Heart left ventricle (tissue), 13 donors: Measurements from ENCODE around the gene HCST.

ENCODE experiments used
- CTCF ChIP-seq, 12 donors: fragments of 200-600 bp; sonication (generic) in 4 of 12; IDR thresholded peaks; one replicate each; pipeline versions ENCODE4 v1.5.0 to v1.8.0; 2018 to 2022; ENCODE audit warnings: antibody characterized with exemption in 12 of 12, mild to moderate bottlenecking in 5 of 12
- POLR2A ChIP-seq, 2 donors: fragments of 450-650 bp; IDR thresholded peaks; one replicate each; pipeline ENCODE4 v1.6.1; 2017; ENCODE audit warnings: antibody characterized with exemption in 2 of 2, mild to moderate bottlenecking in 2 of 2, moderate library complexity in 2 of 2
- donor health status: ischemic (EF 13 %, LVEDD 7.1; RV severe dilation, severe dysfunction).
- donor health status: DM: no; HTN: yes; CAD: no.
- donor health status: DM: no; HTN: no; CAD: no.
- donor health status: ischemic (EF 25% LVEDD 6.9; RV normal size, moderate dysfunction).
- donor health status: ischemic (EF 25% LVEDD 5.7; RV mildly dilated, moderate dysfunction).
- donor health status: ischemic (EF 35%, LVEDD 5.7; RV mildly dilated, moderate dysfunction).
- donor health status: nonischemic (EF 11% LVEDD 7.7; RV severe dilation, severe dysfunction).
- donor health status: DM: yes; HTN: yes; CAD: no.
- donor health status: PGD.
- donor health status: ischemic (EF 29% LVEDD 5.4; RV normal size, mild dysfunction).
- donor health status: nonischemic (EF 23%, LVEDD 6.1; RV moderate dilation, normal function).

- TF ChIP-seq CTCF (IDR thresholded peaks at IDR 0.05) = no peak
- TF ChIP-seq POLR2A (IDR thresholded peaks at IDR 0.05) = no peak
Observed at GRCh38 chr19:35895911-35896642, 6.3 kb upstream of the HCST start.
